Right renal pelvis (tissue), 4 donors: ENCODE results near the gene GXYLT1. TPM values are rescaled to one million over a fixed set of nuclear protein-coding genes. Genes with fewer than 3 reads are reported as not detected.

Experiments
- polyA plus RNA-seq, 4 donors: library from polyadenylated mRNA; unstranded; fragments of 120-200 nt; gene quantifications; one replicate each; pipeline ENCODE4 v1.2.1, GENCODE V29; 2013; ENCODE audit not compliant: insufficient read length in 4 of 4

GXYLT1 gene
- polyA plus RNA-seq, 4 donors = 27.5 to 36.4 (median 34.5) TPM

Other genes with a start within 250 kb of the GXYLT1 start
- 10 to 100 TPM; 23.7 to 28.0 (median 27.2) TPM for gene YAF2, start 93.4 kb upstream of the GXYLT1 start, polyA plus RNA-seq
- gene ZCRB1, start 181.2 kb upstream of the GXYLT1 start, polyA plus RNA-seq = 10 to 100 TPM; 87.2 to 96.9 (median 90.7) TPM
- gene PPHLN1, start 181.3 kb upstream of the GXYLT1 start, polyA plus RNA-seq = 10 to 100 TPM; 65.0 to 72.2 (median 69.3) TPM